GM18867 (cell line): Measurements from ENCODE around the gene FLRT1.

ENCODE experiments used
- ATAC-seq: cut with Tn5 transposase; IDR thresholded peaks from one replicate; pipeline ENCODE4 v1.9.1; 2021; ENCODE audit warnings: mild to moderate bottlenecking, moderate library complexity; ENCODE audit not compliant: unreplicated experiment

FLRT1 gene

GRCh38 chr11:64084146-64084950 is 48.6 kb downstream of the FLRT1 start:
- no peak for ATAC-seq

DNA sequence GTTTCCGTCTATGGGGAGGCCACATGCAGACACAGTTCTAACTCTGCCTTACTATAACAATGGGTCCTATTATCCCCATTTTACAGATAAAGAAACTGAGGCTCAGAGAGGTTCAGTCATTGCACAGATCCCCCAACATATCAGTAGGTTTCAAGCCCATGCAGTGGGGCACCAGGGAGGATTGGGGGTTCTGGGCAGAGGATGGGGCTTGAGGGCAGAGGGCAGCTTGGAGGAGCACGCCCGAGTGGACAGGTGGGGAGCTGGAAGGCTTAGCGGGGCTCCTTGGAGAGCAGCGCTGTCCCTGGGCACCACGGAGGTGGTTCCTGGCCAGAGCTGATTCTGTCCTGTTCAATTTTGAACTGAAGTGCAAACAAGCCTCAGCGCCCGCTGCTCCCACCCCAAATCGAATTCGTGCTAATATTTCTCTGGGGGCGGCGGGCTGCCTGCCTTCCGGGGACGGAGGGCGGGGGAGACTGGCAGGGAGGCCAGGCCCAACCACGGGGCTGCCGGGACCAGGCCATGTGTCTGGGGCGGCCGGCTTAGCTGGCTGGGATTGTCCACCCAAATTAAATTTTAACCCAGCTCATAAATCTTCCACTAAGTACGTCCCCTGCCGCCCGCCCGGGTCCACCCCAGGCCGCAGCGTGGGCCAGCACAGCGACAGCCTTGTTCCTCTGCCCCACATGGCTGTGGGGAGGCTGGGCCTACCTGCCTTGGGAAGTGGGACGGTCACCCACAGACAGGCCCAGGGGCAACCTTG is 49.4 kb downstream of the FLRT1 start:
- ATAC-seq = no peak
